ENCODE measurements around the gene RASD1.

The RASD1 gene

DNA sequence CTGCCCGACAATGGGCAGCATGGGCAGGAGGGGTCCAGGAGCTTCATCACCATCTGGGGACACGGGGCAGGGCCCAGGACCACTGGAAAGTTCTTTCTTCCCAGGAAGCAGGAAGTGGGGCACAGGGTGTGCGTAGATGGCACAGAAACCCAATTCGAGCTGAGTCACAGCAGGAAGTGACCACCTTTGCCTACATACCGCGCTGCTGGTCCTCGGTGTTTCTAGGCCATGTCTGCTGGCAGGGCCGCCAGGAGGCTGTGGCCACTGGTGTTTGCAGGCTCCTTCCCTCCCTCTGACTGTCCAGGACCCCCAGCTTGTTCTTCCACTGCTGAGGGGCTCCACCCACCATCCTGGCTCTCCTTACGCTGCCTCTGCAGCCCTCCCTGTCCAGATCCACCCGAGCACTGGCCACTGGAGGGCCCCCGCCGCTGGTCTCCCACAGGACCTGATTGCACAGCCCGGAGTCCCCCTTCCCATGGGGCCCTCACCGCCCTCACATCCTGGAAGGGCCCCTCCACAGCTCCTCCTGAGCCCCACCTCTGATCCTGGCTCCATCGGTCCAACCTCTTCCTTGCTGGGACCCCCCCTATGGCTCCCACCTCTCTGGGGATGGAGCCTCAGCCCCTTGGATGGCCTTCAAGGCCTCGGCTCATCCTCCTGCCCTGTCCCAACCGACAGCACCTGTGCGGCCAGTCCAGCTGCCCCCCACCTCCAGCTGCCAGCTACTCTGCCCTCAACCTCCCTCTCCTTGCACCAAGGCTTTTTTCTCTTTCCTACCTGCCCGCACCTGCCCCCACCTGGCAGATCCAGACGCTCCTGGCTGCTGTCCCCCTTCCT lies 14.5 kb upstream of the RASD1 start:
- no peak for DNase-seq (ENCODE audit: low spot score)

DNA sequence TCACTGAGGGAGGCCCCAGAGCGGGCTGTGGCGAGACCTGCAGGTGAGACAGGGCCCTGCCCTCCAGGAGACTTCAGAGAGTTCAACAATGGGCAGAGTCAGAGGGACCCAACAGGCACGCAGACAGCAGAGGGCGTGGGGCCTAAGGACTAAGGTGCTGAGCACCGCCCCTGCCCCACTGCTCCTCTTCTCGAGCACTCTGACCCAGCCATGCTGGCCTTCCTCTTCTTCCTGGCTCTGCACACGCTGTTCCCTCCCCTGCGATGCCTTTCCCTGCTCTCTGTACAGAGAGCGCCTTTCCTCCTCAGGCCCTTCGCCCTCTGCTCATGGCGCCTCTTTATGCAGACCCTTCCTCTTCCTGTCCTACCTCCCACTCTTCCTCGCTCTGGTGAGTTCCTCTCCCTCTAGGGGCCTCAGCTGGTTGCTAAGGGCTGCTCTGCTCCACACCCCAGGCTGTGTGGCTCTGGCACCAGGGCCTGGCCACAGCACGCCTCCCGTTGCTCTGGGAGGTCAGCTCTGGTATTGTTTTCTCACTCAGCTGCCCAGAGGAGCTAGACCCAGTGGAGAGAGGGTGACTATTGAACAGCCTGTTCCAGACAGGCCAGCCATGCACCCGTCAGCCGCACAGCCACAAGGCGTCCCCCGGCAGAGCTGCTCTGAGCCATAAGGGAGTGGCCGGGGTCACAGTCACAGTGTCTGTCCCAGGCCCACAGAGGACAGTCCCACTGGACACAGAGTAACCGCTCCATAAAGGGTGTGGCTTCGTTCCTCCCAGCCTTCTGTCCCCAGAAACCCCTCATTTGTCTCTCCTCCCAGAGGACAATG lies 13.6 kb upstream of the RASD1 start:
- DNase-seq (ENCODE audit: low spot score) = no peak

DNA sequence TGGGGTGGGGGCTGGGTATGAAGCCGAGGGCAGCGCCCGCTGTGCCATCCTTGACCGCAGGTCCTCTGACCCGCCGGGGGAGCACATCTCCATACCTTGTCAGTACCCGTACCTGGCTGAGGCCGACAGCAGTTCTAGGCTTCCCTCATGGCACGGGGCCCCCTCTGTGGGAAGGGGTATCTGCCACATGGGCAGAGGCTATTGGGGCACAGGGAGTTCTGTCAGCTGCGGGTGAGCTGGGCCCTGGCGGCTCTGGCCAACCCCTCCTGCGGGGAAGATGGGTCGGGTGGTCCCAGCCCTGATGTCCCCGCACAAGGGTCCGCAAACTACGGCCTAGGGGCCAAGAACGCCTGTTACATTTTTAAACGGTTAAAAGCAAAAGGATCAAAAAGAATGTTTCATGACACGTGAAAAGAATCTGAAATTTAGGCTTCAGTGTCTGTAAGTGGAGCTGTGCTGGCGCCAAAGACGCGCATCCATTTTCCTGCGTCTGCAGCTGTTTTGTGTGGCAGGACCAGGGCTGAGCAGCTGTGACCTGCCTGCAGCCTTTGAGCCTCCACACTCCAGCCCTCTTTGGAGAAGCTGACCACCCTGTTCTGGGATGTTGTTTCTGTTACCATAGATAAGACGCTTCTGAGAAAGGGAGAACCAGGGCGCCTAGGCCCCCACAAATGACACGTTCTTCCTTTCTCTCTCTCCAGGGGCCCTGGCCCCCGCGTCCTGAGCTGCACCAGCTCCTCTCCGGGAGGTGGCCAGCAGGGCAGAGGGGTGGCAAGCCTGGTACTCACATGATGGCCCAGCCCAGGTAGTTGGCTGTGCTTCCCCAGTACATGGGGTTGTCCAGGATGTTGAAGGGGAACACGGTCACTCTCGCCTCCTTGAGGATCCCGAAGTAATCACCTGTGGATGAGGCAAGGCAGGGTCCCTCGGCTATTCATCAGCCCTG lies 12.7 kb upstream of the RASD1 start:
- DNase-seq (ENCODE audit: low spot score) = no peak

- no peak for DNase-seq (ENCODE audit: low spot score)
Measured at GRCh38 chr17:17508019-17508535, 11.9 kb upstream of the RASD1 start.

DNA sequence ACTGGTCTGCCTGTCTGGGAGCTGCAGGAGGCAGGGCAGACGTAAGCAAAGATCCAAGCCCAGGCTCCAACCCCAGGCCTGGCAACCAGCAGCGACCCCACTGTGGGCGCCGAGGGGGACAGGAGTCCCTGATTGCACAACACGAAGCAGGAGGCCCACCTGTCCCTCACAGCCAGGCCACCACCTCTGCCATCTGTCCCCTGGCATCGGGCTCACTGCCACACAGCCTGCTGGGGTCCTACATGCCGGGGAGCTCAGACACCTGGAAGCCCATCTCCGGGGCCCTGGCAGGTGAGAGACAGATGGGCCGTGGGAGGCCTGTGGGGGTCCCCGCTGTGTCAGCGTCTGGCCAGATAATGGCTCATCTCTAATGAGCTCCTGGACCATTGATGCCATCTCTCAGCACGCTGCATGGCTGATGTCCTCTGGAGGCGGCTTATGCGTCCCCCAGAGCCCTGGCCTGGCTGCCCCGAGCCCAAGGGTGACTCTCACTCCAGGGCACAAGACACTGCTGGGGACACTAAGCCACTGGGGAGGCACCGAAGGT lies 11.3 kb upstream of the RASD1 start:
- DNase-seq (ENCODE audit: low spot score) = no peak

DNA sequence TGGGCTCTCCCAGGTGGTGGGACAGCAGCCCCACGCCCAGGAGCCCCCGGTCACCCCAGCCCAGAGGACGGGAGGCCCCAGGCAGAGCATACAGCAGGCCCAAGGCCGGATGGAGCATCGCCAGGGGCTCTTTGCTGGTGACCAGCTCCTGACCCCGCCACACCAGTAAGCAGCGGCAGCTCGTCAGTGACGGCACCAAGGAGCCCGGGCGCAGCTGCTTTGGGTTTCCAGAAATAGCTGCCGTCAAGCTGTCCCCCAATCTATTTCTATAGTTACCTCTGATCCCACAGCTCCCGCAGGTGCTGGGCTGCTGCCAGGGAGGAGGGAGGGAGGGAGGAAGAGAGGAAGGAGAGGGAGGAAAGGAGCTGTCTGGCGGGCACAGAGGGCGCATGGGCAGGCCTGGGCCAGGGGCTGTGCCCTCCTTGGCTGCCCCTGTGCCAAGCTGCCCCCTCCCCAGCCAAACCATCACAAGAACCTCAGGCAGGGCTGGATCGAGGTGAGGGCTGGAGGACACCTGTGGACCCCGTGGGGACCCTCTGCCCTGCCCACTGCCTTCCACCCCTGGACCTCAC lies 10.8 kb upstream of the RASD1 start:
- no peak for DNase-seq (ENCODE audit: low spot score)

DNA sequence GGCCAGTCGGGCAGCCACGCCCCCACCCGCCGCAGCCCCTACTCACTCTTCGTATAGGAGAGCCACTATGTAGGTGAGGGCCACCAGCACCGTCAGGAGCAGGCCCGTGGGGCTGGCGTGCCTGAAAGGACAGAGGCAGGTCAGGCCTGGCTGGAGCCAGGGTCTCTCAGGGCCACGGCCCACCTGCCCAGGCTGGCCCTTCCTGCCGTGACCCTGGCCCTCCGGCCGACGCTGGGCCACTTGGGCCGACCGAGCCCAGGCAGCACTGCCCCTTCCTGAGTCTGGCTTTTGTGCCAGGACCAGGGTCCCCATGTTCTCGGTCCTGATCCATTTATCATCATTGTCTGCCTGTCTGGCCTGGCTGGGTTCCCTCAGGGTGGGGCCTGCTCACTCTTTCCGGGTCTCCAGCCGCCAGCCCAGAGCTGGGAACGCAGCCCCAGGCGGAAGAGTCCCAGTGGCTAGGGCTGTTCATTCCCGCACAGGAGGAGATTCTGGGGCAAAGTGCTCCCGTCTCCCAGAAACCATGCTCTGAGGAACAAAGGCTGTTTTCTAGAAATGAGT lies 10.1 kb upstream of the RASD1 start:
- DNase-seq (ENCODE audit: low spot score) = no peak

DNA sequence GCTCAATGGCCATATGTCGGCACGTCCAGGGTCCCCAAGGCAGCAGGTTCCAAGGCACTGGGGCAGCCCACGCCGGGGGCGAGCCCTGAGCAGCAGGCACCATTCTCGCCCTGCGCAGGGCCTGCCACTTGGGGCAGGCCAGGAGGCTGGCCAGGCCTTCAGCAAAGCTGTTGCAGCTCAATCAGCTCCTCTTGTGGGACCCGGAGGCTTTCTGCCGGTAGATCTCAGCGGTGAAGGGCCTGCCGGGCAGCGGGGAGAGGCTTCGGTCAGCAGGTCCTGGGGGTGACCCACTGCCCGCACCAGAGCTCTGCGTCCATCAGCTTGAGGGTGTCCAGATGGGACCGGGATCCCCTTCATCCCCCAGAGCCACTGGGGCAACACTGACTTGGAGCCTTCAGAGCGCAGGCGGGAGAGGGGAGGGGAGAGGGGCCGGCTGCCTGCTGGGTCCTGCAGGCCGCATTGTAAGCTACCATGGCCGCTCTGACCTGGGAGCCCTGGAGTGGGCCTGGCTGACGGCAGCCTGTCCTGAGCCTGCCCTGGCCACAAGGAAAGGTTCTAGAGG lies 9.5 kb upstream of the RASD1 start:
- DNase-seq (ENCODE audit: low spot score) = no peak

- DNase-seq (ENCODE audit: low spot score) = no peak
Measured at GRCh38 chr17:17505151-17505550, 9.0 kb upstream of the RASD1 start.

DNA sequence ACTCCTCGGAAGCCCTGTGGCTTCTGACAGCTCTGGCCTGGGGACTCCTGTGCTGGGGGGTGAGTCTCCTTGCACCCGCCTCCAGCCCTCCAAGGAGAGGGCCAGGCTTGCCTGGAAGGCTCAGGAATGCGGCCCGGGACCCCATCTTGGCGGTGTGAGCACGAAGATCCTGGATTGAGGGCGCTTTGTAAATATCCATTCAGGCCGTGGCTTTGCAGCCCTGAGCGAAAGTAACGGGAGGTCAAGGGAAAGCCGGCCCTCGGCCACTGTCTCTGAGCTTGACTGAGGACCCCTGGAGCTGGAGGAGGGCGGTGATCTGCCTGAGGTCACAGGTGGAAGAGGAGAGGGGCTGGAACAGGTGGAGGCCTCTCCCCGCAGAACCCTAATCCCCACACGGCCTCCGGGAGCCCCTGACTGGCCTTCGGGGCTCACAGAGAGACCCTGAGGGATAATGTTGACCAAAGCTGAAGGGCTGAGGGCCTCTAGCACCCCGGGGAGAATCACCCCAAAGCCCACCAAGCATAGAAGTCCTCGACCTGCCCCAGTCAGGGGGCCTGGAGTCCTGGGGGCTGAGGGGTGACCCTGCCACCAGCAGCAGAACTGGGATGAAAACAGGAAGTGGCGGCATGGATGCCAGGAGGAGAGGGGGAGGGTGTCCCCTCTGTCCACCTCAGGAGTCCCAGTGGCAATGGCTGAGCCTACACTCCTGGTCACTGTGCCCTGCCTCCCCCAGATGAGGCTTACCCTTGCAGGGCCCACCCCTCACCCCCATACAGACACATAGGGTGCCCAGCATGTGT lies 8.3 kb upstream of the RASD1 start:
- no peak for DNase-seq (ENCODE audit: low spot score)

DNA sequence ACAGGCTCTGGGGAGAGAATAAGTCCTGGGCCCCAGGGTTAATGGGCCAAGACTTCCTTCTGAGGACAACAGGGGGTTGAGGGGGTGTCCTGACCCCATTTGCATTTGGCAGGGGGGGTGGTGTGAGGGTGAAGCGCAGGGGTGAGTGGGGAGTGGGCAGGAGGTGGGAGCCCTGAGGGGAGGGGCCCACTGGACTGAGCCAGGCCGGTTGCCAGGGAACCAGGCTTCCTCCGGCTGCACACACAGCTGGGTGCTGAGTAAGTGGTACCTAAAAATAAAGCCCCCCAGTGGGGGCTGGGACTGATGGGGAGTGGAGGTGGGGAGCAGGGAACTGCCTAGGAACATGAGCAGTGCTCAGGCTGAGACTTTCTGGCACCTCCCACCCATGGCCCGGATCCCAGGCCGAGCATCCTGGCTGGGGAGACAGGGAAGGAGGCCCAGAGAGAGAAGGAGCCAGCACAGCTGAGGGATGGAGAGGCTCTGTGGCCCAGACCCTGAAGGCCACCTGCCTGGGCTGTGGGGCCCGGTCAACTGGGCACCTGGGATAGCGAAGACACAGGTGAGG lies 7.5 kb upstream of the RASD1 start:
- no peak for DNase-seq (ENCODE audit: low spot score)

- DNase-seq (ENCODE audit: low spot score) = no peak
Measured at GRCh38 chr17:17502741-17503565, 6.8 kb upstream of the RASD1 start.

- DNase-seq (ENCODE audit: low spot score) = no peak
Measured at GRCh38 chr17:17500999-17501605, 4.9 kb upstream of the RASD1 start.

DNA sequence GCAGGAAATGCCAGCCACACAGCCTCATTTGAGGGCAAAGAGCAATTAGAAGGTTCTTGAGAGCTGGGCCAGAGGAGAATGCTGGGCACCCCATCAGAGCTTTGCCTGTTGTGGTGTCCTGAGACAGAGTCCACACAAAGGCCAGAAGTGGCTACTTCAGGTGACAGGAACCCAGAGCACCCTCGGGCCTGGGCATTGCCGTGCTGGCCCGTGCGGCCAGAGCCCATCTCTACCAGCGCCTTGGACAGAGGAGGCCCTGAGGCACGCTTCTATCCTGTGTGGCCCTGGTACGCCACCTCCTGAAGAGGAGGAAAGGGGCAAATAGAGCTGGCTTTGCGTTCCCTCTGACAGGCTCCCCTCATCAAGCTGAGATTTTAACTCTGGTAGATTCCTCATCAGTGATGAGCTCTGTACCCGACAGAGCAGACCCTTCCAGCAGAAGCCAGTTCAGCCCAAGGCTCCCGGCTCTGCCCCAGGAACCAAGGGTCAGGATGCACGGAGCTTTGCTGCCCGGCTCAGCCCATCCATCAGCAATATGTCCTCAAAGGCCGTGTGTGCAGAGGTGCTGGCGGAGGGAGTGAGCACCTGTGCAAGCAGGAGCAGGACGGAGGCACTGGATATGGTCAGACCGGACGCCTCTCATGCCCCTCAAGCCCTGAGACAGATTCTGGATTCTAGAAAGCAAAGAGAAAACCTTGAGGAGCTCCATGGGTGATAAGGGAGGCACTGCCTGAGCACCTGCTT lies 3.4 kb upstream of the RASD1 start:
- DNase-seq (ENCODE audit: low spot score) = no peak

DNA sequence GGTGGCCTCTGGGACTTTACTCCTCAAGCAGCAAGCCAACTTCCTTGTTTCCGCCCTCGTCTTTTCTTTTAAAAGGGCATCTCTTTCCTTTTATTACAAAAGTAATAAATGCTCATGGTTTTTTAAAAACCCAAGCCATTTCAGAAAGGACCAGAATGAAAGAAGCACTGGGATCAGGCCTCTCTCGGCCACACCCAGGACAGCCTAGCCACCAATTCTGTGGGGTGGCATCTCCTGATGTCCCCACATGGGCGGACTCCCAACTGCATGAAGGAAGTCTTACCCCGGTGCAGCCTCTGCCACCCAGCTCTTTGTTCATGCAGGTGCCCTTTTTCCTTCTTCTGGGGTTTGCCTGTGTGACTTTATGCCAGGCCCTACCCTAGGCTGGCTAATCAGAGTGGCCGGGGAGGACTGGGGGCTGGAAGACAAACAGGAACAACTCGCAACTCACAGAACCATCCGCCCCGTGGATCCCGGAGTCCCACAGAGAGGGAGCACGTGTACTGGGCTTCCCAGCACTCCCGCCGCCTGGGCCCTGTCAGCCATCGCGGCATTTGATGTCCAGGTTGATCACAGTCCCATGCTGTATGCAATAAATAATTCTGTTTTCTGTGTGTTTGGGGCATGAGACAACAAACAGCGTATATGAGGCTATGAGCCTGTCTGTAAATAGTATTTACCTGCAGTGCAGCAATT lies 2.6 kb upstream of the RASD1 start:
- DNase-seq (ENCODE audit: low spot score) = no peak

DNA sequence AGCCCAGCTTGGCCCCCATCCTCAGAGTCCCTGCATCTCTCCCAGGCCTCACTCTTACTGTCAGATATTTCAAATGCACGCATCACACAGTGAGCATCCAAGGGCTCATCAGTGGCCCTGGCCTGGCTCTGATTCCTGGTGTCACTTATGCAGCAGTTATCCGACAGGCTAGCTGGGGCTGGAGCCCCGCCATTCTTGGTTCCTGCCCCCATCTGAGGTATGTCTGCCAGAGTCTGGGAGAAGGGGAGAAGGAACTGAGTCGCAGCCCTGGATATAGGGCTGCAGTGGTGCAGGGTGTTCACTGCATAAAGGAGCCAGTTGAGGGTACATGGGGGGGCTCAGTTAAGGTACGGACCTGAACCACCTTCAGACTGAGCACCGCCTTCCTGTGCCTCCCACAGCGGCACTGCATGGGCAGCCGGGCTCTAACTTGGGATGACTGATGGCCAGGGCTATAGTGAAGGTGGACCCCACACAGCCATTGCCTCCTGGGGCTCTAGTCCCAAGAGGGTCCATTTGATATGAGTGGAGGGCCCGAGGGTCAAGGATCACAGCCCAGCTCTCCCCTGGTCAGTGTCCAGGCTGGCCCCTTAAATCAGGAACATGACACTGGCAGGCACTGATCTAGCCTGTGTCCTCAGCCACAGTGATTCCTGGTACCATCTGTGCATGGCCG lies 1.8 kb upstream of the RASD1 start:
- DNase-seq (ENCODE audit: low spot score) = no peak

All from SW480 (cell line).